Renal cortical epithelial cell (primary cell): ENCODE data around the gene B4GALNT3. TPM values are rescaled to one million over a fixed set of nuclear protein-coding genes. Genes with fewer than 3 reads are reported as not detected.

Source experiments
- DNase-seq: peaks from one replicate; pipeline ENCODE4 v3.0.0-alpha.2; 2011; ENCODE audit warnings: low read depth
- total RNA-seq: library from RNA; depleted of rRNA; stranded (reverse); fragments of >200 nt; gene quantifications from 2 replicates; pipeline ENCODE4 v1.2.3, GENCODE V29; 2014

The B4GALNT3 gene
- total RNA-seq, 1 donor from 2014 or later: 0.94 TPM

GRCh38 chr12:508795-509194 lies 49.1 kb downstream of the B4GALNT3 start:
- DNase-seq: peak; percentile 74

- peak; percentile 76 for DNase-seq
Observed at GRCh38 chr12:509500-509899, 49.8 kb downstream of the B4GALNT3 start.

- DNase-seq: peak; percentile 93
Observed at GRCh38 chr12:510071-510825, 50.5 kb downstream of the B4GALNT3 start.

- DNase-seq: no peak
Observed at GRCh38 chr12:512933-513332, 53.2 kb downstream of the B4GALNT3 start.

- DNase-seq: no peak
Observed at GRCh38 chr12:513446-513845, 53.7 kb downstream of the B4GALNT3 start.

GRCh38 chr12:517538-517937 lies 57.8 kb downstream of the B4GALNT3 start:
- no peak for DNase-seq

- DNase-seq: no peak
Observed at GRCh38 chr12:520119-520518, 60.4 kb downstream of the B4GALNT3 start.

- no peak for DNase-seq
Observed at GRCh38 chr12:522692-523378, 63.1 kb downstream of the B4GALNT3 start.

- DNase-seq: no peak
Observed at GRCh38 chr12:524167-524951, 64.6 kb downstream of the B4GALNT3 start.

- no peak for DNase-seq
Observed at GRCh38 chr12:526089-526488, 66.3 kb downstream of the B4GALNT3 start.

GRCh38 chr12:527241-527640 lies 67.5 kb downstream of the B4GALNT3 start:
- DNase-seq: no peak

GRCh38 chr12:527729-528128 lies 68.0 kb downstream of the B4GALNT3 start:
- DNase-seq: no peak

- DNase-seq: peak; percentile 75
Observed at GRCh38 chr12:530308-530707, 70.6 kb downstream of the B4GALNT3 start.

- no peak for DNase-seq
Observed at GRCh38 chr12:530821-531220, 71.1 kb downstream of the B4GALNT3 start.

GRCh38 chr12:531951-532585 lies 72.3 kb downstream of the B4GALNT3 start:
- DNase-seq: no peak

- DNase-seq: peak; percentile 15
Observed at GRCh38 chr12:532908-533565, 73.3 kb downstream of the B4GALNT3 start.

- DNase-seq: no peak
Observed at GRCh38 chr12:533718-534117, 74.0 kb downstream of the B4GALNT3 start.

GRCh38 chr12:534216-534615 lies 74.5 kb downstream of the B4GALNT3 start:
- no peak for DNase-seq

GRCh38 chr12:535396-535795 lies 75.7 kb downstream of the B4GALNT3 start:
- no peak for DNase-seq

GRCh38 chr12:536751-537245 lies 77.1 kb downstream of the B4GALNT3 start:
- no peak for DNase-seq

GRCh38 chr12:537772-538171 lies 78.0 kb downstream of the B4GALNT3 start:
- DNase-seq: peak; percentile 34
